ENCODE measurements around the gene MFAP3L.

The MFAP3L gene

DNA sequence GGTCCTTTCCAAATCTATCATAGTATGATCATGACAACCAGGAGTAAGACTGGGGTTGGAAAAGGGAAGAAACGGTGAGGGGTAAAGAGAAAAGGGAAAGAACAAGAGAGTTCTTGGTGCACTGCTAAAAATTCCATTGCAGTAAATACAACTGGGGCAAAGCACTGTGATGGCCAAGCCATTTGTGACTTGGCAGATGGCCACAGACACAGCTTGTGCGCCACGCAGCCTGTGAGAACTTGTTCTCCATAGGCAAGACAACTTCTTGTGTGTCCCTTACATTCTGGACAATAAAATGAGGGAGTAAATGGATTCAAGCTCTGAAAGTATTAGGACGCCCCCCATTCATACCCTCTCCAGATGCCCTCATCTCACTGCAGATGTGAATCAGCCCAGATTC is 10.9 kb downstream of the MFAP3L start:
- no peak for DNase-seq

- DNase-seq: no peak
Measured at GRCh38 chr4:170014359-170015011, 11.7 kb downstream of the MFAP3L start.

DNA sequence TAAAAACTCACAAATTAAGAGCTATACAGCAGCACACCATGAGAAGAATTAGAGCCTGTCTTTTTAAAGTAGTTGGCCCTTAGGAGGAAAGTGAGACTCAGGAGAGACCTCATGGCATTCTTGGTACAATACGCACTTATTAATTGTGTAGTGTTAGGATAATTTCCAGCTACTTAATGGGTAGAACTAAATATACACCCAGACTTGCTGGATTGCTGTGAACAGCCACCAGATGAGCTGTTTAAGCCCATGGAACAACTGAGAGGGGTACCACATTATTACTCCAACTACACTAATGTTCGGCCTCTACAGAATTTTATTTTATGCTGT is 13.6 kb downstream of the MFAP3L start:
- no peak for DNase-seq

DNA sequence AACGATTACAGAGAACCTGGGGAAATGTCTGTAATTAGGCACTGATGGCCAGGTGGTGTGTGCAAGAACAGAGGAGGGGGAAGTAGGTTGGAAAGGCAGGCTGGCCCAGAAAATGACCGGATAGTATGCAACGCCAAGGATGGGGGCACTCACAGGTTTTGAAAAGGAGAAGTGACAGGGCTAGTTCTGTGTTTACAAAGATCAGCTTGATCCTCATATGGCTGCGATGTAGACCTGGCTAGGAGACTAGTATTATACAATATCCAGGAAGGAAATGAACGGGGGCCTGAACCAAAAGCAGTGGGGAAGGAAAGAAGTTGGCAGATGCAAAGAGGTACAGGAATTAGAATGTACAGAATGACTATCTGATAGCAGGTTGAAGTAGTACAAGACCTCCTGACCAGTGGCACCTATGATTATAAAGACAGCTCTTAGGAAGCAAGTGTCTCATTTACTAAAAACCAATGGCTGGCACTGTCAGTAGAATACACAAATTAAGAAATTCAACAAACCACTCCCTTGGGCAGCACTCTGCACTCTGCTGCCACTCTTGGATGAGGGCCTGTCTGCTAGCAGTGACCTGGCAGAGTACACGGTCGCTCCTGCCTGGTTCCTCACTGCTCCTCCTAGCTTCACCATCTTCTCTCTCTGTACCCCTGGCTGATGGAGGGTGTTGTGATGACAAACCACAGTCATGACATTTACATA is 14.1 kb downstream of the MFAP3L start:
- no peak for DNase-seq

- no peak for DNase-seq
Measured at GRCh38 chr4:170009291-170009690, 16.9 kb downstream of the MFAP3L start.

DNA sequence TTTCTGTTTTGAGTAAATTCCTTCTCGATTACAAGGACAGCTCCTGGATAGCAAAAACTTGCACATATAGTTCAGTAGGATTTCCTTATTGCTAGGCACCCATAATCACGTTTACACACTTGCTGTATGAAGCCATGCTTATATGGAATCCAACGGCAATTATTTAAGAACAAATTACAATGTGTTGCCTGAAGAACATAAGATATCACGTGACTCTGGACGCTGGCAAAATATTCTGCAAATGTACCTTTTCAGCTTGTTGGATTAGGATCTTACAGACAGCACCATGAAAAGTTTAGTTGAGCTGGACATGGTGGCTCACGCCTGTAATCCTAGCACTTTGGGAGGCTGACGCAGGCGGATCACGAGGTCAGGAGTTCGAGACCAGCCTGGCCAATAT is 17.4 kb downstream of the MFAP3L start:
- DNase-seq: no peak

GRCh38 chr4:170008371-170008770 is 17.8 kb downstream of the MFAP3L start:
- peak; percentile 12 for DNase-seq

- DNase-seq: no peak
Measured at GRCh38 chr4:170007113-170007512, 19.1 kb downstream of the MFAP3L start.

GRCh38 chr4:170005472-170005871 is 20.7 kb downstream of the MFAP3L start:
- DNase-seq: no peak

GRCh38 chr4:170004651-170005295 is 21.4 kb downstream of the MFAP3L start:
- no peak for DNase-seq

- no peak for DNase-seq
Measured at GRCh38 chr4:170003071-170004070, 22.8 kb downstream of the MFAP3L start.

DNA sequence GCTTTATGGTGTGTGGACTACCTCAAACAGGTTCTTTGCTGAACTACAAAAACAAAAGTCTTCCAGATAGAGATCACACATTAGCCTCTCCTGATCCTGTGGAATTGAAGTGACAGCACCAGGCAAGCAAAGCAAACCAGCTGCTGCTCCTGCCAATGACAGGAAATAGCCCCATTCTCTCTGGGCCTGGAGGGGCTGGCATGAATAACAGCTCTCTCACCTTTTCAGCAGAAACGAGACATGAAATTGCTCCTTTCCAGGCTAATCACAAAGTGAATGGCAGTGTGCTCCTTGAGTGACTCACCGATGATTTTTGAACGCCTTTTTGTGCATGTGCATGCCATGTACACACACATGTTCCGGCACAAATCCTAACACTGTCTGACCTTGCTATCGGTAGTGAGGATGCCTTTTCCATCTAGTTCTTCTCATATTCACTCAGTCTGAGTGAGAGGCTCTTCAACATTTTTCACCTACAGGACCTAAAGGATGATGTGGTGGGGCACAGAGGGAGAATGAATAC is 24.4 kb downstream of the MFAP3L start:
- DNase-seq: peak; percentile 10

- DNase-seq: no peak
Measured at GRCh38 chr4:170001011-170001744, 25.0 kb downstream of the MFAP3L start.

- no peak for DNase-seq
Measured at GRCh38 chr4:169999923-170000322, 26.3 kb downstream of the MFAP3L start.

DNA sequence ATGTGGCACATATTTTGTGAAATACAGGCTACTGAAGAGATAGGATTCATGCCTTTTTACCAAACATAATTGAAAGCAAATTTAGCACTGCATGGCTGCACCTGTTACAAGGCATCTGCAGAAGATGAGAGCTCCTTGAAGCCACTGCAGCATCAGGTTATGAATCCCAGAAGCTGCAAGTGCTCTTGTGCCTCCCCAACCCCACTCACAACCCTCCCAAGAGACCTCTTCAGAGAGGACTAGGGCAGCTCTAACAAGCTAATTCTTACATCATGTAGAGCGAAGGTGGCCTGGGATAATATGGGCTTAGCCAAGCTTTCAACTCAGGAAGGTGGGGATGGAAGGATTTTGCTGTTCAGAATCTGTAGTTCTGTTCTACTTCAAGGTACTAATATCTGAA is 27.2 kb downstream of the MFAP3L start:
- peak; percentile 37 for DNase-seq

- no peak for DNase-seq
Measured at GRCh38 chr4:169996379-169997240, 29.6 kb downstream of the MFAP3L start.

DNA sequence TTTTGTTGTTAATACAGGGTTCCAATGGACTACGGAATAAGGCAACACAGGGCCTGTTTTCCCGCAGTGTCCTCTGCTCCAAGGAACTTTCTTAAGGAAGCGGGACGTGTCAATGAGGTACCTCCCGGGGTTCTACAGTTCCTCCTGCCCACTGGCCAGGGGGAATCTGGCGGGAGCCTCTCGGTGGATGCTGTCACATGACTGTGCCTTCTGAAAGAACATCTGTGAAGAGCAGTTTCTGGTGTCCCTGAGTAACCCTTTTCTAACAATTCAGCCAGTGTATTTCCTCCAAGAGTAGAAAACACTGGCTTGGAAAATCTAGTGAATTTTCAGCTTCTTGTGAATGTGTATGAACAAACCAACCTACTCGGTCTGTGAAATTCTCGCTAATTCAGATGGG is 32.7 kb downstream of the MFAP3L start:
- DNase-seq: no peak

DNA sequence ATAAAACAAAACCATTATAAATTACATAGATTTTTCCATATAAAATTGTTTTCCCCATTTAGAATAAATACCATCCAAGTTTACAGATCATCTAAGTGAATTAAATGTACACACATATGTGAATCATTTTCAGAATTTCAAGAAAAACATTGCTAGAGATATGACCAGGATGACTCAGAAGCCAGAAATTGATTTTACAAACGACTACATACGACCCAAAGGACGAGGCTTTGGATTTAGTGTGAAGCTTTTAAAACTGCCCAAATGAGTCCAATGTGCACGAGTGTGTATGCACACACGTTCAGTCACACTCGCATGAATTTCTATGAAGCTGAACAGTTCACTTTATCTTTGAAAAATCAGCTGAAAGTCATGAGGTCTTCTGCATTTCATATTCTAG is 37.9 kb downstream of the MFAP3L start:
- DNase-seq: no peak

DNA sequence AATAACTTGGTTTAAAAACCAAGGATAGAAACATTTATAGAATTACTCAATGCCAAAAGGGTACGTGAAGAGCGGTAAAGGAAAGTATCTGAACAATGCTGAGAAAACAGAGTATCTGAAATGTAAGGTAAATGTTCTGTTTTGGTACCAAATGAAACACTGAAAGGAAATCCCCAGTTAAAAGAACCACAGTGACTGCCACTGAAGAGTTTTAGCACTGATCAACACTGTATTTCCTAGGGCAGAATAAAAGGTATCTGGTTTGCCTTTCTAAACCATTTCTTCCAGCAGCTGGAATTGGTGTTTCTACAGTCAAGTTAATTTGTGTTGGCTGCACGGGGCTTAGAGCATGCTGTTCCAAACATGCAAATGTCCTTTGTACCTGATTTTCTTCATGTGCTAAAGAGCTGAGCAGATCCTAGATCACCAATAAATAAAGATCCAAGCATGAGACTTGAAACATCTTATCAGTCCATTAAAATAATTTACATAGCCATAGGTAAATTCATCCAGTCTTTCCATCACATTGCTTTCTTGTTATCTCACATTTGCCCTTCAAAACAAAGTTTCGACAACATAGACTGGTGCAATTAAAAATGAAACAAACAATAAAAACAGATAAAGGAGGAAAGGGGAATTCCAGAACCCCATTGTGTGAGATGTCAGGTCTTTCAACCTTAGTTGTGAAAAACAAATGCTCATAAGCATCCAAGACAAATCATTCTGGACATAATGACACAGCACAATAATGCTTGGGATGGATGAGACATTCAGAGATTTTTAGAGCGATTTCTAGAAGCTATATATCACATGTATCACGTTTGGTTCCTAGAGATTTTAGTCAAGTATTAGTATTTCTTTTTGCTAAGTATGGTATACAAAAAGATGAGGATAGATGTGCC is 38.6 kb downstream of the MFAP3L start:
- DNase-seq: no peak

DNA sequence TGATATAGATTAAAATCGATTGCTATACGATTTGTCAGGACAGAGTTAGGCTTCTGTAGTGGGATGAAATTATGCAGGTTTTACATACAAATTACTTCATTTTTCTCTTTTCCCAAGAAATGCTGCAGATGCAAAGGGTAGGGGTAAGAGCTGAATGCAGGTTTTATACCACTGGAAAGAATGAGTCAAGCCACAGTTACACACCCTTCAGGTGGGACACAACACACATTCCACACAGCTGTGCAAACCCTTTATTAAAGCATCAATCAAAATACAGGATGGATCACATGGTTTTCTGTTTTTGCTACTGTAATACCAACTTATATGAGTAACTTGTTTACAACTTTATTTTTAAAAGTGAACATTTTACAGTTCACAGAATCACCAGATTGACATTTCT is 39.8 kb downstream of the MFAP3L start:
- no peak for DNase-seq

Measured in NCI-H345 (cell line).